HG03175 (cell line): ENCODE results near the gene ENKUR.

Experiments
- ATAC-seq: cut with Tn5 transposase; IDR thresholded peaks from one replicate; pipeline ENCODE4 v1.9.1; 2021; ENCODE audit warnings: mild to moderate bottlenecking, moderate library complexity; ENCODE audit not compliant: unreplicated experiment

The ENKUR gene

GRCh38 chr10:25015828-25016375, at the start of gene ENKUR:
Gene ENKUR (minus strand): TSS chr10:25016158. CDS start chr10:25015936, 222 bp downstream.
- peak; percentile 72 for ATAC-seq

GRCh38 chr10:25064401-25064800, 48.4 kb upstream of the ENKUR start:
- no peak for ATAC-seq

GRCh38 chr10:25063644-25064043, 47.7 kb upstream of the ENKUR start:
- ATAC-seq: no peak

DNA sequence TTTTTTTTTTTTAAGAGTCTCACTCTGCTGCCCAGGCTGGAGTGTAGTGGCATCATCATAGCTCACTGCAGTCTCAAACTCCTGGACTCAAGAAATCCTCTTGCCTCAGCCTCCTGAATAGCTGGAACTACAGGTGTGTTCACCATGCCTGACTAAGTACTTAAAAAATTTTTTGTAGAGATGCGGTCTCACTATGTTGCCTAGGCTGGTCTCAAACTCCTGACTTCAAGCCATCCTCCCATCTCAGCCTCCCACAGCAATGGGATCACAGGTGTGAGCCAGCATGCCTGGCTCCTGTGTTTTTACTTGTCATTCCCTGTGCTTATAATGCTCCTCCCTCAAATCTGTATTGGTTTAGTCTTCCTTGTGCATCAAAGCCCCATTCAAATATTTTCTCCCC, 47.2 kb upstream of the ENKUR start:
- ATAC-seq: no peak

DNA sequence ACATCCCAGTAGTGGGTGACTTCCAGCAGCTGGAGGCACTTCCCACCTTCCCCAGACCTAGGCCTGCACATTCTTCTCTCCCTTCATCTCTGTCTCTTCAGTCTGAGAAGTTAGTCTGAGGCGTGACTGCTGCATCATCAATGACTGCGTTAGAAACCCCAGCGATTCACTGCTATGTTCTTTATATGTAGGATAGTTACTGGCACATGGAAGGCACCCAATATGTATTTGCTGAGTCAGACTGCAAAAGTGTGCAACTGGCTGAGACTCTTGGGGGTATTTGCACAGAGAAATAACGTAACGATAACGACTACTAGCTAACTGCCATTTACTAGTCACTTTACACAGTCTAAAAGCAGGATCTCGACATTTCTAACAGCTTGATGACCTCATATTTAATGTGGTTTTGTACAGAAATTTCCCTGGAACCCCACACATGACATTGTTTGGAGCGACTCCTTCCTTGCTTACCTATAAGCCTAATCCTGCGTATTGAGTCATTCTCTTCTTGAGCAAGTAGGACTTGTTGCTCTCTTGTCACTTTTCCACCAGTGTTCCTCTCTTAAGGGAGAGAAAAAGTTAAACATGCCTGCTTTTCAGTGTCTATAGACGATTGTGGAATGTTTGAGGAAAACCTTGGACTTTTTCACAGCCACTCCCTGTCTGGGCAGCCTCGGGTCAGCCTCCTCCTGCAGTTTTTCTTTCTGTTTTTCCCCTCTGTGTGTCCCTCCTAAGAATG, 45.9 kb upstream of the ENKUR start:
- ATAC-seq: no peak

DNA sequence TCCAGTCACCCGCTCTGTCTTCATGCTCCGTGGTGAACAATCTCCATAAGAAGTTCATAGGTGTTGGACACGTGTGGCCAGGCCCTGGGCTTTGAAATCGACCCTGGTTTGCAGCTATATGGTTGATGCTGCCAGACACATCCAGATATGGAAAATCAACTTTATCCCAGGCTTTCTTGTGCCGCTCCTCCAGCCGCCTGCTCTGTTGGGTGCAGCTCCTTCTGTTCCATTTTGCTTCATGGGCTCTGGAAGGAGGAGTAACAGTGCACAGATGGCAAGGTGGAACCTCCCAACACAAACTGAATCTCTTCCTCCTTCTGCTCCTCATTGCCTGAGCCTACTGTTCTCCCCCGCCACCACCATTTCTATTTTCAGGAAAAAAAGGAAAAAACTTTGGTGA, 45.2 kb upstream of the ENKUR start:
- ATAC-seq: no peak

DNA sequence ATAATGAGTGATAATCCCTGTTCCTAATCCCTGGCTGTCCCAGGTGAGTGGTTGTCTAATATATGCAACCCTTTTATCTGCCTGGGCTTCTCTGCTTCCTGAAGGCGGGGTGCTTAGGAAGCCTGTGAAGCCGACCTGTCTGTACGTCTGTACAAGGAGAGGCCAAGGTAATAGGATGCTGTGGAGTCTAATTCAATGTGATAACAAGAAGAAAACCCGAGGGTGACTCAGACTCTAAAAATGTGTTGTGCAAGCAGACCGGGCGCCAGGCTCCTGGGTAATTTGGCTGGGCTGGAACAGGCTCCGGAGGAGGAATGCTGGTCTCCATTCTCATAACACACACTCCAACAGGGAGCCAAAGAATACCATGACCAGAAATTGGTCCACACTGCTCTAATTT, 44.0 kb upstream of the ENKUR start:
- ATAC-seq: no peak

GRCh38 chr10:25057886-25058285, 41.9 kb upstream of the ENKUR start:
- ATAC-seq: no peak

DNA sequence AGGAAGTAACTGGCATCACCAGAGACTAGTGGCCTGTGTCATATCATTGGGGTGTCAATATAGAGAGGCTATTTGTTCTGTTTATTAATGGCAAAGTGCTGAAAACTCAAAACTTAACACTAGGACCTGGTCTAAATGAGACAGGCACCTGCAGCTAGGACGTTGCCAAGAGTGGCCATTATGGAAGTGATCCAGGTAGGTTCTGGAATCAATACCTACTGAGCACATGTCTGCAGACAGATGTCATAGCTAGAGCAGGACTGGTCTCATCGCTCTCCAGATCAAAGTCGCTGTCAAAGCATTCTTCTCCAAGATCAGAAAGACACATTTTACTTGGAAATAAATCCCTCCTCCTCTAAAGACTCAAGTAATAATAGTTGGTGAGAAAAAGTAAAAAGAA, 40.8 kb upstream of the ENKUR start:
- ATAC-seq: no peak

GRCh38 chr10:25052012-25052411, 36.1 kb upstream of the ENKUR start:
- ATAC-seq: no peak

- ATAC-seq: no peak
These were observed 34.4 kb upstream of the ENKUR start for GRCh38 chr10:25050402-25050801.

GRCh38 chr10:25049966-25050365, 34.0 kb upstream of the ENKUR start:
- ATAC-seq: no peak

DNA sequence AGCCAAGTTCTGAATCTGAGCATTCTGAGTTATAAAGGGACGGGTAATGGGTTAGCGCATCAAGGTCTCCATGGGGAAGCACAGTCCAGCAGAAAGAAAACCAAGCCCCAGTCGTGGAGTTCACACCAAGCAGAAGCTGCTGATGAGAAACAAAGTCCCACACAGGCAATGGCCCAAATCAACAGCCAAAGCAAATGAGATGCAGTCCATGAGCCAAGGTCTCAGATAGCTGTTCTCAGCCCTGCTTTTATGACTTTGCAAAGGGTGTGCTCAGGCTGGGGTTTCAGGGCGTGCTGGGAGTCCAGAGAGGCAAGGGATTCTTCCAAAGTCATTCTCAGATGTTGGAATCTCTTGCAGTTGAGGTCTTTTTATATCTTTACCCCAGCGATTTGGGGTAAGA, 32.5 kb upstream of the ENKUR start:
- no peak for ATAC-seq

- ATAC-seq: no peak
These were observed 31.8 kb upstream of the ENKUR start for GRCh38 chr10:25047591-25048301.

GRCh38 chr10:25047088-25047487, 31.1 kb upstream of the ENKUR start:
- ATAC-seq: no peak

DNA sequence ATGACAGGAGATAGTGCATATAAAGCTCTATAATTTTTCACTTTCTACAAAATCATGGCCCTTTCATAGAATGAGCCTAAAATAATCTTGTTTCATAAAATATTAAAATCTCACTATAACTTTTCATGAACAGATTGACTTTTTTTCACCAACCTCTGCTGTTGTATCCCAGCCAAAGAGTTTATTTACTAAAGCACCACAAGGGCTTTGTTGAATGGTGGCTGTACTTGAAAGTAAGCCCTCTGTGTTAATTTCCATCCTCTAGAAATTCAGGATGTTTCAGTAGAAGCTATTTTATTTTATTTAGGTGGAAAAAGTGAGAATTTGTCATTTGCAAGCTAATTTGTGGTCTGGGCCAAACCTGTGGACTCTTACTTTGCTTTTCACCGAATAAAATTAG, 30.7 kb upstream of the ENKUR start:
- ATAC-seq: no peak

DNA sequence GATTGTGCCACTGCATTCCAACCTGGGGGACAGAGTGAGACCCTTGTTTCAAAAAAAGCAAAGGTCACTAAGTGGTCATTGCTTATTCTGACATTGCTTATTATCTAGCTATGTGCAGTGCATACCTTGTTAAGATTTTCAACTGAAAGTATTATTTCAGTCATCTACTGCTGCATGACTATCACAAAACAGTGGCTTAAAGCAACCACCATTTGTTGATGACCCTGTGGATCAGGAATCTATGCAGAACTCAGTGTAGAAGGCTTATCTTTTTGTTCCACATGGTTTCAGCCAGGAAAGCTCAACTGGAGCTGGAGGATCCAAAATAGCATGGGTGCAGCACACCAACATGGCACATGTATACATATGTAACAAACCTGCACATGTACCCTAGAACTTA, 23.6 kb upstream of the ENKUR start:
- no peak for ATAC-seq

DNA sequence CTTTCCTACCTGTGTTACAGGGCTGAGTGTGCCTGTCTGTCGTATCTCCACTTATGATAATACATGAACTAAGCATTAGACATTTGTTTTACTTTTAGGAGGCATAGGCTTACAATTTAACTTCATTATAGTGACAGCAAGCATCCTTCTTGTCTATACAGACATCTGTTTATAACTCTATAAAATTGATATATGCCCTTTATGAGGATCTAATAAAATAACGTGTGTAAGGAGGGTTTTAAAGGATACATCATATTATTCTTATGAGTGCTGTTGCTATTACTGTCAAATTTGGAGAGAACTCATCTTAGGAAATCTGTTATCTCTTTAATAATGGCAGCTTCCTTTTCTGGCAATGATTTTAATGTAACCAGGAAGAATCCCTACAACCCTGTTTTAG, 22.4 kb upstream of the ENKUR start:
- no peak for ATAC-seq

DNA sequence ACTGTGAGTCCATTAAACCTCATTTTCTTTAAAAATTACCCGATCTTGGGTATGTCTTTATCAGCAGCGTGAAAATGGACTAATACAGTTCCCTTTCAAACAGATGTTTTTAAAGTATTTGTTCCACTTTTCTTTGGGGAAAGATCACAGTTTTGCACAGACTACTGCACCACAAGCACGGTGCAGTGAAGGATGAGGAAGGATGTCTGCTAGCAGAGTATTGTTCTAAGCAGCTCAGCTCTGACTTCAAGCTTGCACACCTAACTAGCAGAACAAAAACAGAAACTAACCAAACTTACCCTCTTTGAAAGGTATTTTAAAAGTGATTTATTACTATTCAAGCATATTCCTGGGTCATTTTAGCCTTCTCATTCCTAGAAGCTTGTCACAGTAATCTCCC, 20.4 kb upstream of the ENKUR start:
- peak; percentile 83 for ATAC-seq

- ATAC-seq: no peak
These were observed 13.6 kb upstream of the ENKUR start for GRCh38 chr10:25029519-25029918.

GRCh38 chr10:25028711-25029110, 12.8 kb upstream of the ENKUR start:
- no peak for ATAC-seq

- no peak for ATAC-seq
These were observed 10.5 kb upstream of the ENKUR start for GRCh38 chr10:25026463-25026862.
